GM23248 (cell line): ENCODE data around the gene CIC. TPM values are rescaled to one million over a fixed set of nuclear protein-coding genes. Genes with fewer than 3 reads are reported as not detected.
"Not testable (repeated sequence)": the region's sequence is repeated elsewhere in the genome, so short reads cannot be mapped to it uniquely, and the experiment has no call there.

Source experiments
- DNase-seq: peaks from one replicate; pipeline ENCODE4 v3.0.0-alpha.2; 2015
- H2AFZ ChIP-seq: fragments of 200-600 bp; sonication (generic); 2 replicates; pipeline ENCODE4 v1.6.1; 2016; ENCODE audit warnings: antibody characterized with exemption
- H3F3A ChIP-seq: fragments of 200-600 bp; sonication (generic); 2 replicates; pipeline ENCODE4 v1.6.1; 2016; ENCODE audit warnings: mild to moderate bottlenecking, antibody characterized with exemption, mixed run types; ENCODE audit not compliant: insufficient read depth
- H3K27ac ChIP-seq: fragments of 200-600 bp; sonication (generic); 2 replicates; pipeline ENCODE4 v1.5.1; 2016; ENCODE audit warnings: mild to moderate bottlenecking
- H3K27me3 ChIP-seq: fragments of 200-600 bp; sonication (generic); replicated peaks from 2 replicates; pipeline ENCODE4 v1.6.1; 2016; ENCODE audit warnings: mild to moderate bottlenecking; ENCODE audit not compliant: insufficient read depth
- H3K36me3 ChIP-seq: fragments of 200-600 bp; sonication (generic); 2 replicates; pipeline ENCODE4 v1.6.1; 2016; ENCODE audit warnings: low read depth, mild to moderate bottlenecking
- H3K4me1 ChIP-seq: fragments of 200-600 bp; sonication (generic); 2 replicates; pipeline ENCODE4 v1.6.1; 2016; ENCODE audit warnings: mild to moderate bottlenecking; ENCODE audit not compliant: insufficient read depth
- H3K4me2 ChIP-seq: fragments of 200-600 bp; sonication (generic); one replicate; pipeline ENCODE4 v1.6.1; 2016; ENCODE audit warnings: mild to moderate bottlenecking; ENCODE audit not compliant: unreplicated experiment
- H3K4me3 ChIP-seq: fragments of 200-600 bp; sonication (generic); 2 replicates; pipeline ENCODE4 v1.5.1; 2016; ENCODE audit warnings: mild to moderate bottlenecking
- H3K79me2 ChIP-seq: fragments of 200-600 bp; sonication (generic); 2 replicates; pipeline ENCODE4 v1.6.1; 2016; ENCODE audit warnings: mild to moderate bottlenecking; ENCODE audit not compliant: insufficient read depth
- H3K9ac ChIP-seq: fragments of 200-600 bp; sonication (generic); 2 replicates; pipeline ENCODE4 v1.6.1; 2016; ENCODE audit warnings: mild to moderate bottlenecking
- H3K9me2 ChIP-seq: fragments of 200-600 bp; sonication (generic); 2 replicates; pipeline ENCODE4 v1.6.1; 2016; ENCODE audit warnings: mixed run types, mild to moderate bottlenecking, moderate library complexity; ENCODE audit not compliant: insufficient read depth
- H3K9me3 ChIP-seq: fragments of 200-600 bp; sonication (generic); one replicate; pipeline ENCODE4 v1.6.1; 2017; ENCODE audit warnings: low read depth
- H4K20me1 ChIP-seq: fragments of 200-600 bp; sonication (generic); 2 replicates; pipeline ENCODE4 v1.6.0; 2016; ENCODE audit not compliant: insufficient read depth
- EZH2 ChIP-seq: fragments of 200-600 bp; sonication (generic); IDR thresholded peaks from 2 replicates; pipeline ENCODE4 v1.6.1; 2018; ENCODE audit warnings: antibody characterized with exemption, mild to moderate bottlenecking; ENCODE audit not compliant: insufficient read depth, poor library complexity, severe bottlenecking
- EZH2phosphoT487 ChIP-seq: fragments of 200-600 bp; sonication (generic); IDR thresholded peaks from 2 replicates; pipeline ENCODE4 v1.6.1; 2018; ENCODE audit warnings: antibody characterized with exemption, moderate library complexity, mild to moderate bottlenecking, low read depth; ENCODE audit not compliant: insufficient read depth
- WGBS, 2 experiments: methylation state at CpG; one replicate each; pipeline ENCODE4 v1.1.6; 2015 to 2017; ENCODE audit warnings: low lambda C conversion rate in 2 of 2, low coverage in 1 of 2; ENCODE audit errors: missing lambda C conversion rate in 2 of 2; 5-methylcytosine and 5-hydroxymethylcytosine counted together
- in situ Hi-C: fragments of 300-500 bp; cut with MboI; formaldehyde crosslinking; loops from 2 replicates; pipeline ENCODE4 v1.15.0; 2020
- polyA plus RNA-seq: library from polyadenylated mRNA; unstranded; fragments of >200 nt; fragmentation: Nextera tagmentation; extraction: Ambion mirVana; gene quantifications from 2 replicates; pipeline ENCODE4 v1.2.1, GENCODE V29; 2016
- total RNA-seq: library from RNA; depleted of rRNA; stranded (reverse); fragments of >200 nt; shearing (Covaris generic); gene quantifications from 2 replicates; pipeline ENCODE4 v1.2.3, GENCODE V29; 2014

CIC gene
- total and polyA plus RNA-seq, 2 experiments from 2014 or later: 8.3 to 17.5 TPM

GRCh38 chr19:42255766-42256745, 13.0 kb upstream of the CIC start:
- peak; percentile 78 for DNase-seq

GRCh38 chr19:42257842-42258241, 11.2 kb upstream of the CIC start:
- in situ Hi-C loops, DNase-seq: not testable (repeated sequence)

More at GRCh38 chr19:42255766-42256745, 13.0 kb upstream of the CIC start:
- Histone ChIP-seq H3K36me3 (no peaks in the 10 kb centered on the region), H3K9ac (peak overlapping the region; percentile 77), H3K27me3 (no peaks in the 10 kb centered on the region), H3K27ac (peak overlapping the region; percentile 84), H3K79me2 (peaks cover 35% of the 10 kb centered on the region), H3F3A (peaks cover 13% of the 10 kb centered on the region), H4K20me1 (no peaks in the 10 kb centered on the region), H3K9me3 (no peaks in the 10 kb centered on the region), H3K4me2 (peak overlapping the region; percentile 83), H3K4me3 (peak overlapping the region; percentile 79), H3K4me1 (peaks cover 14% of the 10 kb centered on the region), H3K9me2 (no peaks in the 10 kb centered on the region), H2AFZ (peak overlapping the region; percentile 86)
- in situ Hi-C loops: no loop called here
- 2 to 3% methylated on average over 33 to 38 of the region's 38 CpGs for WGBS, 2 experiments
- TF ChIP-seq EZH2phosphoT487 (no peak), EZH2 (no peak)

GRCh38 chr19:42261763-42262162, 7.3 kb upstream of the CIC start:
- peaks cover 2% of the 10 kb centered on the region for H3F3A ChIP-seq
- no peaks in the 10 kb centered on the region for H3K27me3 ChIP-seq
- peaks cover under 1% of the 10 kb centered on the region; the same call in 1 of the 2 replicates for H3K4me1 ChIP-seq
- no peak overlapping the region for H3K27ac ChIP-seq
- DNase-seq: no peak
- no peak overlapping the region for H3K4me3 ChIP-seq
- no peak overlapping the region for H3K9ac ChIP-seq
- WGBS, 2 experiments: 94 to 96% methylated on average over 3 of the region's 3 CpGs
- H4K20me1 ChIP-seq: no peaks in the 10 kb centered on the region
- no peaks in the 10 kb centered on the region for H3K36me3 ChIP-seq
- H3K9me3 ChIP-seq: no peaks in the 10 kb centered on the region
- TF ChIP-seq EZH2phosphoT487 (no peak), EZH2 (no peak)
- no peaks in the 10 kb centered on the region for H3K9me2 ChIP-seq
- H3K79me2 ChIP-seq: no peaks in the 10 kb centered on the region
- in situ Hi-C loops: no loop called here
- H2AFZ ChIP-seq: no peak overlapping the region
- H3K4me2 ChIP-seq: no peak overlapping the region

More at GRCh38 chr19:42257842-42258241, 11.2 kb upstream of the CIC start:
- not testable (repeated sequence) for H3K4me1 ChIP-seq, H3K27me3 ChIP-seq, H3K27ac ChIP-seq, H3K9ac ChIP-seq, H4K20me1 ChIP-seq, H3K36me3 ChIP-seq, H3K4me3 ChIP-seq, H3K9me3 ChIP-seq, H3F3A ChIP-seq, H3K9me2 ChIP-seq, H3K4me2 ChIP-seq, H2AFZ ChIP-seq
- peaks cover 18% of the 10 kb centered on the region for H3K79me2 ChIP-seq
- 80 to 93% methylated on average over 3 of the region's 3 CpGs for WGBS, 2 experiments

GRCh38 chr19:42266105-42266504, 2.9 kb upstream of the CIC start:
- H4K20me1 ChIP-seq, H3K9me2 ChIP-seq, H3K27ac ChIP-seq, H3K9ac ChIP-seq, H3K4me3 ChIP-seq, H3K27me3 ChIP-seq, H3K36me3 ChIP-seq, H3K4me2 ChIP-seq, in situ Hi-C loops, H3K4me1 ChIP-seq, H2AFZ ChIP-seq, DNase-seq, H3K9me3 ChIP-seq: not testable (repeated sequence)
- WGBS, 2 experiments: 74 to 85% methylated on average over 4 of the region's 4 CpGs
- peaks cover 17% of the 10 kb centered on the region for H3F3A ChIP-seq
- H3K79me2 ChIP-seq: peaks cover 11% of the 10 kb centered on the region

GRCh38 chr19:42266928-42267603, 2.0 kb upstream of the CIC start:
- peak overlapping the region; percentile 95 for H2AFZ ChIP-seq
- peaks cover 17% of the 10 kb centered on the region for H3F3A ChIP-seq
- WGBS, 2 experiments: 89 to 91% methylated on average over 24 to 25 of the region's 25 CpGs
- in situ Hi-C loops, H3K4me2 ChIP-seq, H3K27me3 ChIP-seq, H3K9me3 ChIP-seq, H3K9ac ChIP-seq, H3K36me3 ChIP-seq, DNase-seq, H3K4me1 ChIP-seq, H4K20me1 ChIP-seq, H3K9me2 ChIP-seq: not testable (repeated sequence)
- H3K4me3 ChIP-seq: peak overlapping the region; percentile 90; the same call in 1 of the 2 replicates
- peak overlapping the region; percentile 95; the same call in 1 of the 2 replicates for H3K27ac ChIP-seq
- H3K79me2 ChIP-seq: peaks cover 21% of the 10 kb centered on the region
